ENCODE results near the gene ERC1.
"Not testable (repeated sequence)": the region's sequence is repeated elsewhere in the genome, so short reads cannot be mapped to it uniquely, and the experiment has no call there.

The ERC1 gene

DNA sequence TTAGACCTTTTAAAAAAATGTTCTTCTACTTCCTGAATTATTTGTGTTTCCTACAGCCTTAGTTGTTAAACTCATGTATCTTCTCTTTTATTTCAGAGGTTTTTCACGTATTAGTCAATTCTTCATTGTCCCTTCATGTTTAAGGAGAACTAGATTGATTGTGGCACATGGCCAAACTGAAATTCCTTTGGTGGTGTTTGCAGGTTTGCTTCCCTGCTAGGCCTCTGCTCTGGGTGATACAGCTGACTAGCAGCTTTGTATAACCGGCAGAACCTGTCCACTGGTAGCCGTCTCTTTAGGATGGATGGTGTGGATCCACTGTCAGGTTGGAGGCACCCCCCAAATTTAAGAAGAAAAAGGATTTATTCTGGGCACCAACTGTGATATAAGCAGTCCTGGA is 341.3 kb downstream of the ERC1 start:
- no peak for DNase-seq

DNA sequence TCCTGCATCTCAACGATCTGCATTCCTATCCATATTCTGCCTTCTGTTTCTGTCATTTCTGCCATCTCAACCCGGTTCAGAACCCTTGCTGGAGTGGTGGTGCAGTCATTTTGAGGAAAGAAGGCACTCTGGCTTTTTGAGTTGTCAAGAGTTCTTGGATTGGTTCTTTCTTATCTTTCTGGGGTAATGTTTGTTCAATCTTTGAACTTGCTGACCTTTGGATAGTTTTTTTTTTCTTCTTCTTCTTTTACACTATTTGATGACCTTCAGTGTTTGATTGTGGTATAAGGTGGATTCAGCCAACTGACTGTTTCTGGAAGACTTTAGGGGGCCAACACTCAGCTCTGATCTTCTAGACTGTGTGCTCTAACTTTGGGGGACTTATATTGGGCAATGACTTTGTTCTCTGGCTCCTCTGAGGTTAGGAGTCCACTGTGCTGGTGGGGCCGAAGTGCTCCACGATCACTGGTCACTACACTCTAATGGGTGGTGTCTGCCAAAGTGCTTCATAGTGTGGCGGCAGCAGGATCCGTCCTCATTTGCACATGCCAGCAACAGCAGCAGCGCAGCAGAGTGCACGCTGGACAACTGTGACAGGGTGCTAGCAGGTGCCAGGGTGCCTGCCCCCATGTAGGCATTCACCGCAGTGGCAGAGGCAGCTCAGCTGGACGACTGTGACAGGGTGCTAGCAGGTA is 347.6 kb downstream of the ERC1 start:
- DNase-seq, result no peak

- DNase-seq, result not testable (repeated sequence)
Observed at GRCh38 chr12:1339178-1339541, 348.1 kb downstream of the ERC1 start.

DNA sequence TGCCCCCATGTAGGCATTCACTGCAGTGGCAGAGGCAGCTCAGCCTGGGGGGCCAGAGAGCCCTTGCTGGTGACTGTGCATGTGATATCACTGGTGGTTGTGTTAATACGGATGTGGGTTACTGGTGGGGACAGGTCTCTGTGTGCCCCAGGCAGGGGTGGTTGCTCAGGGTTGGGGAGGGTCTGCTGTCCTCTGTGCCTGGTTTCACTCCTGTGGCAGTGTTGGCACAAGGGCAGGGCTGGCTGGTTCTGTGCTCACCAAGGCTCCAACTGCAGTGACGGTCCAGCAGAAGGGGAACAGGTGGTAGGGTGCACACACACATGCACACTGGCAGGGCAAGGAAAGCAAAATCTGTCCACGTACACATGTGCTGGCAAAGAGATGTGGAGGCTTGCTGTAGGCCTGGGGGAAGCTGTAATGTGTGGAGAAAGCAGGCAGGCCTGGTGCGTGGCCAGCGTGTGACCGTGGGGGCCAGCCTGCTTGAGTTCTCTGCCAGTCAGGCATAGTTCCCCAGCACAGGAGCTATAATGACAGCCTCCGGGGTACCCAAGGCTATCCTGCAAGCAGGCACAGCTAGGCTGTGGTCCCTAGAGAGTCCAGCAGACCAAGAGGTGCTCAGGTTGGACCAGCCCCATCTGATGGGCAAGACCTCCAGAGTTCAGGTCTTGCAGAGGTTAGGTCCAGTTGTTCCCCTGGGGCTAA is 348.7 kb downstream of the ERC1 start:
- no peak for DNase-seq

- not testable (repeated sequence) for DNase-seq
Observed at GRCh38 chr12:1341270-1341669, 350.2 kb downstream of the ERC1 start.

DNA sequence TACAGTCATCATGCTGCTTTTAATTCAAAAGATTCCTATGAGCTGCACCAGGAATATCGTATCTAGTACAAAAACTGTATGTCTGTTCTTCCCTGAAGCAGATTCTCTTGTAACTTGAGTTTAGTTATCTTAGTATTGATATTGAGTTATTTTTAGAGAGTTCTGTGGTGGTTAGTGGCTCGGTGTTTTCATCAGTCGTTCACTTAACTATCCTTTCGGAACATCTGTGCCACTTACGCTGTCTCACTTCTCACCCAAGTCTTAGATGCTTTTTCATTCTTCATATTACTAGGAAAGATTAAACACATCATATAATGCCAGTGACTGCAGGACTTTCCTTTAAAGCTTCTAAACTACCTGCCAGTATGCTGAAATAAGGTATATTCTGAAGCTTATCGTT is 352.4 kb downstream of the ERC1 start:
- no peak for DNase-seq

DNA sequence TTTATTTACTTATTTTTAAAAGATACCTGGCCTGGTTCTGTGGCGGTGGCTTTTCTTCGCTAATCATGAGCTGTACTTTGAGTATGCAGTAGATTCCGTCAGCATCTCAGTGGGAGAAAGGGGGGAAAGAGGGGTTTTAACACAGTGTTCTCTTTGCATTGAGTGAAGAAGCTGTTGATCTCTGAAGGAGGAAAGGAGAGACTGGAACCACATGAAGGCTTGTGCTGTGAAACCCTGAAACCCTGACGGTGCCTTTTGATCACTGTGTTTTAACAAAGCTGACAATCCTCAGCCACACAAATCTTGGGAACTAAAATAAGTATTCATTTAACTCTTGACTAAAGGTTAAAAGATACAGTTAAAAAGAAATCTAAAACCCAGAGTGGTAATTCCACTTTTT is 353.2 kb downstream of the ERC1 start:
- DNase-seq, result no peak

DNA sequence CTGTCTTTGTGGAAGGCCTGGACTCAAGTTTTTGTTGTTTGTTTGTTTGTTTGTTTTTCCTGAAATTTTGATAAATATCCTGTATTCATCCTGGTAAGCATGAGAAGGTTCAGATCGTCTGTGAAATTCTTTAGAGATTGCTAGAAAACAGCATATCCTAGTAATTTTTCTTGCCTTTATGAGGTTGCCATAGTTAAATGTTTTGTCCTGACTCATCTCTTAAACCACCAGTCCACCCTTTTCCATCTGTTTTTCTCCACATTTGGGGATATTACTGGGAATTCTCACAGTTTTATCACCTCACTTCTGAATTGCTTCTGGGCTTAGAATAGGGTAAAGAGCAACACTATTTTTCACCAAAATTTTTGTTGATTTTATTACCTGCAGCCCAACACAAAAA is 355.1 kb downstream of the ERC1 start:
- DNase-seq, result no peak

GRCh38 chr12:1347294-1347693 is 356.3 kb downstream of the ERC1 start:
- DNase-seq, result no peak

DNA sequence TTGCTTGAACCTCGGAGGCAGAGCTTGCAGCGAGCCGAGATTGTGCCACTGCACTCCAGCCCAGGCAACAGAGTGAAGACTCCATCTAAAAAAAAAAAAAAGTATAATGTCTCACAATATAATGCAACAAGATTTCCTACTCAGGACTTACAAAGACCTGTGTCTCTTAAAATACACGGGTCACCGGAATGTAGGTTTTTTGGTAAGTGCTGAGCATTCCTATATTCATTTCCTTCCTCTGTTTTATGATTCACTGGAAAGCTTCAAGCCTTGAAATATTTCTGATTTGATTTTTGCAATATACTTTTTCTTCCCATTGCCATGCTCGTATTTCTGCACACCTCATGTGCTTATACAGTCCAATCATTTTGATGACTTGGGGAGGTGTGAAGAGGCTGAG is 357.6 kb downstream of the ERC1 start:
- no peak for DNase-seq

GRCh38 chr12:1350055-1350933 is 359.3 kb downstream of the ERC1 start:
- DNase-seq, result no peak

DNA sequence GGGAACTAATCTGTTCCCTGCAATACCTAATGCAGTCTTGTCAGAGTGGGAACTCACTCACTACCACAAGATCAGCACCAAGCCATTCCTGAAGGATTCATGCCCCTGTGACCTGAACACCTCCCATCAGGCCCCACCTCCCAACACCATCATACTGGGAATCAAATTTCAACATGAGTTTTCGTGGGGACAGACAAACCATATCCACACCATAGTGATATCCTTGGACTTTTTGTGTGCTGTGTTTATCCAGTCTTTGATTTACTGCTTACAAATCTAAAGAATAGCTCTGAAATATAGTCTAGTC is 359.9 kb downstream of the ERC1 start:
- no peak for DNase-seq

DNA sequence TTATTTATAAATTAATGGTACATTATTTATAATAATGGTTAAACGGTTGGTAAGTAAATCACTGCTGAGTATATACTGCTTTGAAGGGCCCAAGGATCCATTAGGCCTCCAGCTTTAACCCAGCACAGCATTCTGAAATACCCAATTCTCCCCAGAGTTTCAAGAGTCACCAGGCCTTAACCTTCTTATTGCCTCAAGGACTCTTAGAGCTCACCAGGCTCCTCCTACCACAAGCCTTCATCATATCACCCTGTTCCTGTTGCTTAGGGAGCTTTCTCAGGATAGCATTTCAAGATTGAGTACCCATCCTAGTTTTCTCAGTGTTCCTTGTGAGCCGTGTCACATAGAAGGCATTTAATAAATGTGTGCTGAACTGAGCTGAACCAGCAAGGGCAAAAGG is 360.9 kb downstream of the ERC1 start:
- DNase-seq, result no peak

GRCh38 chr12:1353451-1353850 is 362.4 kb downstream of the ERC1 start:
- no peak for DNase-seq

DNA sequence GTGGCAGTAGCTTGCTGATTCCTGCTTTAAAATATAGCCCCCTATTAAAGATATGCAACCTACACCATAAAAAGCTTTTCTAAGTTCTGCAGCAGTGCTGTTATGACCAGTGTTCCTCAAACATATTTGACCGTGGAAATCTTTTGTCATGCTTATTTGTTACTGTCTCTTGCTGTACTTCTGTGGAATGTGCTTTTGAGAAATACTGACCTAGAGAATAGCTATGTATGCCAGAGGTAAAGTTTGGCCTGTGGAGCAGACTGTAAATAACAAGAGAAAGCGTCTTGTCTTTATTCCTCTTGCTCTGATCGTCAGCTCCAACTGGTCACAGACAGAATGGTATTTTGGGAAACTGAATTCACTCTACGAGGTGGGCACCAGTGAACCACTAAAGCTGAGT is 364.4 kb downstream of the ERC1 start:
- no peak for DNase-seq

DNA sequence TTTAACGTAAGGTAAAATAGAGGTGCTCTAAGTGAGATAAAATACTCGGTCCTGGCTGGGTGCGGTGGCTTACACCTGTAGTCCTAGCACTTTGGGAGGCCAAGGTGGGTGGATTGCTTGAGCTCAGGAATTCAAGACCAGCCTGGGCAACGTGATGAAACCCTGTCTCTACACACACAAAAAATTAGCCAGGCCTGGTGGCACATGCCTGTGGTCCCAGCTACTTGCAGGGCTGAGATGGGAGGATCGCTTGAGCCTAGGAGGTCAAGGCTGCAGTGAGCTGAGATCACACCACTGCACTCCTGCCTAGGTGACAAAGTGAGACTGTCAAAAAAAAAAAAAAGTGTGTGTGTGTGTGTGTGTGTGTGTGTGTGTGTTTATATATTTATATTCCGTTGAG is 364.8 kb downstream of the ERC1 start:
- DNase-seq, result not testable (repeated sequence)

DNA sequence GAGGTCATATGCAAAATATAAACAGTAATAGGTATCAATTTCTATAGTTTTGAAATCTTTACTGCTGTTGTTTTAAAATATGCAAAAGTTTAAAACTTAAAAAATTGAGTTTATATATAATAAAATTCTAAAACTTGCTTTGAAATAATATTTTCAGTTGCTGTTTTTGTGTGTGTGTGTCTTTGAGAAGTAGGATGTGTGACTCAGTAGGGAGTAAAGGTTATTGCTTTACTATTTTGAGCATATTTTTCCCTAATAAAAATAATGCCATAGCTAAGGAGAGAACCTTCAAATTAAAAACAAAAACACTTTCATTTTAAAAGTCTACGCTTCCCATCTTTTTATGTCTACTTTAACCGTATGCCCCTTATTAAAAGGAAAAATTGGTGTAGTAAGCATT is 365.3 kb downstream of the ERC1 start:
- DNase-seq, result no peak

GRCh38 chr12:1357171-1357570 is 366.1 kb downstream of the ERC1 start:
- no peak for DNase-seq

GRCh38 chr12:1357711-1358110 is 366.7 kb downstream of the ERC1 start:
- DNase-seq, result no peak

GRCh38 chr12:1360441-1361210 is 369.6 kb downstream of the ERC1 start:
- no peak for DNase-seq

- DNase-seq, result no peak
Observed at GRCh38 chr12:1362143-1362662, 371.2 kb downstream of the ERC1 start.

GRCh38 chr12:1365703-1366102 is 374.7 kb downstream of the ERC1 start:
- DNase-seq, result no peak

All from NCI-H1092 treated with DMSO at 0.1 percent for 48 hours (cell line).